DMS 273 treated with DMSO at 0.1 percent for 48 hours (cell line): ENCODE results near the gene UNC5A.

ENCODE experiments used
- DNase-seq: peaks from one replicate; lab custom pipeline; 2025; lab: John Stamatoyannopoulos, UW

Gene UNC5A

DNA sequence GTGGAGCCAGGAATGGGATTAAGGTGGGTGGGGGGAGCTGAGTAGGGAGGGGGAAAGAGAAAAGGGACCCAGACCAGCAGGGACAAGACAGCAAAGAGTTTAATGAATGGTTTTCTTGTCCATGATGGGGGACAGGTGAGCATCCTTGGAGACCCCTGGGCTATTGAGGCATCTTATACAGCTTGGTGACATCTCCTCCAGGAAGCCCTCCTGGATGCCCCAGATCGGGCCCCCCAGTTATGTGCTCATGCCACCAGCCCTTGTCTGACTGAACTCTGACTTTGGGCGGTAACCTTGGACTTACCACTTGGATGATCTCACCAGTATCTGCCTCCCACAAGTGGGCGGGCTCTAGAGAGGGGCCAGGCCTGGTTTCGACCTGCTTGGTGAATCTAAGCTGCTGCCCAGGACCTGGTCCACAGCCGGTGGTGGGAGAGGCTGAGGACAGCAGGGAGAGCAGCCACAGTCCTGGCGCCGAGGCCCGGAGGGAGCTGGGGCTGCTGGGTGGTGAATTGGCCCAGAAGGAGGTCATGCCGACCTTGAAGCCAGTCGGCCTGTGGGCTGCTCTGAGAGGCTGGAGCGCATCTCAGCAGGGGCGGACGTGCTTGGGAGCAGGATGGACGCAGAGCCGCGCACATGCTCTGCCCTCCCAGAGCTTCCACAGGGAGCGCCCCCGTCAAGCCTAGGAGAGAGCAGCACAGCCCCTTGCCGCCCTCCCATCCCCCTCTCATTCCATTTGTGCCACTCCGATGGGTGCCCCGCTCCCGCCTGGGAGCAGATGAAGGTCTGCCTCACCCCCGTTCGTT lies 36.2 kb downstream of the UNC5A start:
- DNase-seq = no peak

DNA sequence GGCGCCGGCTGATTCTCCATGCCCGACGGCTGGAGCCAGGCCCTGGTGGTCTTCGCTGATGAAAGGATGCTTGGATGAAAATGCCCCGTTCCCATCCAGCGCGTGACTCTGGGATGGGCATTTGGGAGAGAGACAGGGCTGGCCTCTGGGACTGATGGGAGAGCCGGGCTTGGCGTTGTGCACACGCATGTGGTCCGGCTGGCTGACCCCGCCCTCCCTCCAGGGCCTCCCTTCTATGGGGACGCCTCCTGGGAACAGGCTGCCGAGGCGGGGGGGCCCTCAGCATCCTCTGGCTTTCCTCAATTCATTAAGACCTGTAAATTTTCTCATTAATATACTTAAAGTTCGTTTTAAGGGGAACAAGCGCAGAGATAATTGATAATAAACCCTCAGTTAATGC lies 36.8 kb downstream of the UNC5A start:
- no peak for DNase-seq

- no peak for DNase-seq
Observed at GRCh38 chr5:176847726-176848290, 37.4 kb downstream of the UNC5A start.

GRCh38 chr5:176848651-176849050 lies 38.3 kb downstream of the UNC5A start:
- no peak for DNase-seq

- DNase-seq = no peak
Observed at GRCh38 chr5:176849611-176850227, 39.4 kb downstream of the UNC5A start.

DNA sequence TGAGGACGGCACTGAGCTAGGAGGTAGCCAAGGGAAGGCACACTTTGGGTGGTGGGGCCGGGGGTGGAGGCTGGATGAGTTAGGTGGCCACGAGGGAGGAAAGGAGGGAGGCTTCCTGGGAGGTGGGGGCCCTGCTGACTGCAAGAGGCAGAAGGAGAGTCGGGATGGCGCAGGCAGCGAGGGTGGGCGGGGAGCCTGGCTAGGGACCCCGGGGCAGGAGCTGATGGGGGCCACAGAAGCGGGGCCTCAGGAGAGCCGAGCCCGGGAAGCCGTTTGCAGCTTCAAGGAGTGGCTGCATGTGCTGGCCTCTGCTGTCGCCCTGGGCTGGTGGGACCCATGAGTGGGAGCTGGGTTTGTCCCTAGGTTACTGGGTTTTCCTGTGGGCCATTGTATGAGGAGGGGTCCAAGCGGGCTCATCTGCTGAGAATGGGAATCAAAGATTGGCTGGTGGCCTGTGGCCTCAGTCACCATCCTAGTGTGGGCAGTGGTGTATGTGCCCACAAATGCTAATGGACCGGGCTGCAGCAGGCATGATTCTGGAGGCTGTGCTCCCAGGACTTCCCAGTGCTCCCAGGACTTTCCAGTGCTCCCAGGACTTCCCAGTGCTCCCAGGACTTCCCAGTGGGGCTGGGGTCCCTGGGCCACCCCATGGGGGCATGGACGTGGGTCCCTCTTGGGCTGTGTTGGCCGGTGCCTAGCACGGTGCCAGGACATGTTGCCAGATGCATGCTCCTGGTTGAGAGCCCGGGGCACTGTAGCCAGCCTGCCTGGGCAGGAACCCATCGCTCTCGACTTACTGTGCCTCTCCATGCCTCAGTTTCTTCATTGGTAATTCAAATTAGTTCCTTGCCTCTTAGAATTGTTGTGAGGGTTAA lies 40.2 kb downstream of the UNC5A start:
- no peak for DNase-seq

DNA sequence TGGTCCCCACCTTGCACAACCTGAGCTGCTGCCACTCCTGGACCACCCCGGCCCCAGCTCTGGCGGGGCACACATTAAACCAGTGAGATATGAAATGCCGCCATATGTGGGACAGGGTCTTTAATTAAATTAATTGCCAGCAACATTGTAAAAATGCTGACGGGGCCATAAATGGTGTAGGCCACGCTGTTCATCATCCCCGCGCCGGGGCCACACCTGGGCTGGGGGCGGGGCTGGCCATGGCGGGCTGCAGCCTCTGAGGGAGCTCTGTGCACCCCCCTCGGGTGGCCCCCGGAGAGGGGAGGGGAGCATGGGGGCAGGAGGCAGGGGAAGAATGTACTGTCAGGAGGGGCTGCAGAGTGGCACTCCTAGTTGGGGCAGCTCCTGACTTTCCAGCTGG lies 41.0 kb downstream of the UNC5A start:
- no peak for DNase-seq

GRCh38 chr5:176851871-176852658 lies 41.7 kb downstream of the UNC5A start:
- DNase-seq = no peak

DNA sequence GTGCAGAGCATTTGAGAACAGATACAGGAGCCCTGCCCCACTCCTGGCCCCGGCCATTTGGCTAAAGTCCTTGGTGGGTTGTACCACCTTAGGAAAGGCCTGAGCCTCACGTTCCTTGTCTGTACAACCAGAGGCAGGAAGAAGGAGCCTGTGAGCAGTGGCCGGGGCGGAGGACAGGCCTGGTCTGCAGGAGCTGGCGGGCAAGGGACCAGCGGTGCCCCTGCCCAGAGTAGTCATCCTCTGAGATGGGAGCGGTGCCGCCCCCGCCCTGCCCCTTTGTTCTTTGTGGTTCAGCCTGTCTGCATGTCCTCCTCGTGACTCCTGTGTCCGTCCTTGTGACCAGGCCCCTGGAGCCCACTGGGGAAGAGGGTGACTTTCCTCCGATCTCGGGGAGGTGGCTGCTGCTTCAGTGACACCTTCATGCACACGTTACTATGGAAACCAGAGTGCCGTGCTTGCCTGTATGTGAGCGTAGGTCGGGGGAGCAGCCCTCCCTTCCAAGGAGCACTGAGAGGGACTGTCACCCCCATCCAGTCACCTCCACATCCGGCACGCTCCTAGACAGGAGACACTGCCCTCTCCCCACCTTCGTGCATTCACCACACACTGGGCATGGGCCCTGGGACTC lies 42.9 kb downstream of the UNC5A start:
- DNase-seq = no peak

DNA sequence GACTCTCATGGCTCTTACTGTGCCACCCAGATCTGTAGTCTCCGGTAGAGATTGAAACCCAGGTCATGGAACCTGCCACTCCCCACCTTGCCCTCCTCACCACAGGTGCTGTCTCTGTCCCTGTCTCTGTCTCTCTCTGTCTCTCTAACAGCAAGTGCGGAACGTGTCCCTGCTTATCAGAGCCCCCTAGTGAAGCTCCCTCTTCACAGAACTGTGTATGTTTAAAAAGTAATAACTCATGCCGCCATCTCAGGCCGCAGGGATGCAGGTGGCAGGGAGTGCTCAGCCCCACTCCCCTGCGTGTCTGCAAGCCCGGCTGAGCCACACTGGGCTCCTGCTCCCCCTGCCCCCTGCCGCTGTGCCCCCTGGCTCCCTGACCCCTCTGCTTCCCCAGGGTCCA lies 43.8 kb downstream of the UNC5A start:
- DNase-seq = no peak

DNA sequence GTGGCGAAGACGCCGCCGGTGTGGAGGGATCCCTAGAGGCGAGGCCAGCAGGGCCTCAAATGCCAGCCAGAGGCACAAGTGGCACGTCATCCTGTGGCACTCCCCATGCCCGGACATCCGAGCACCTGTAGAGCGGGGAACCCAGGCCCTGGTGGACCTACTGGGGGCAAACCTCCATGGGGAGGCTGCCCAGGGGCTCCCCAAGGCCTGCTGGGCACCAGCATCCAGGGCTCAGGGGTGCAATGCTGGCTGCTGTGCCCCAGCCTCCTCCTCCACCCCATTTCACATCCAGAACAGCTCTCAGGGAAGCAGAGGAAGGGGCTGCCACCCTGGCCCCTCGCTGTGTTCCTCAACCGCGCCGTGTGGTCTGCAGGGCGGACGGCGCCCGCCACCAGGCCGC lies 45.2 kb downstream of the UNC5A start:
- DNase-seq = no peak

DNA sequence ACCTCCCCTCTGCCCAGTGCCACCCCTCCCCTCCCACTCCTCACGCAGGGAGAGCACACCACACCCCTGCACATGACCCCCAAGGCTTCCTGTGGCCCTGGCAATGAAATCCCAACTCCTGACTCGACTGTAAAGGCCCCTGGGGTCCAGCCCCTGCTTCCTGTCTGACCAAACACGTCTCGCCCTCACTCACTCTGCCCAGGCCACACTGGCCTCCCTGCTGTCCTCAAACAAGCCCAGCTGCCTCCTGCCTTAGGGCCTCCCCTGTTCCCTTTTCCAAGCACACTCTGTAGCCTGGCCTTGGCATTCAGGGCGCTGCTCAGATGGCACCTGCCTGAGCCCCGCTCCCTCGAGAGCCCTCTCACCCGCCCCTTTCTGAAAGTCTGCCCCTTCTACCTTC lies 46.4 kb downstream of the UNC5A start:
- no peak for DNase-seq

GRCh38 chr5:176857216-176857893 lies 47.0 kb downstream of the UNC5A start:
- DNase-seq = no peak

- no peak for DNase-seq
Observed at GRCh38 chr5:176857894-176858273, 47.5 kb downstream of the UNC5A start.

DNA sequence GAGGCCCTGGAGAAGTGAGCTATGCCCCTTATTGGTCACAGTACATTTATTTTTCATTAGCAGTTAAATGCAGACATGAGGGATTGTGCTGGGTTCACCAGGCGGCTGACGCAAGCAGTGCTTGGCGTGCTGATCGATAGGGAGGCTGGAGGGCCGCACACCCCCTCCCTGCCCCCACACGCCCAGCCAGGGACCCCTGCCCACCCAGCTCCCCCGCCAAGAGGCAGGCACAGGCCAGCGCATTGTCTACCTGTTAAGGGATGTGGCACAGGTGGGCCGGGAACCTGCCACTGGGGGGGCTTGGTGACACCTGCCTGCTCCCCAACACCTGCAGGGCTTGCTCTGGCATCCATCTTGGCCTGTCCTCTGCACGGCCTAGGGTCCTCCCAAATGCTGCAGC lies 49.6 kb downstream of the UNC5A start:
- DNase-seq = no peak

DNA sequence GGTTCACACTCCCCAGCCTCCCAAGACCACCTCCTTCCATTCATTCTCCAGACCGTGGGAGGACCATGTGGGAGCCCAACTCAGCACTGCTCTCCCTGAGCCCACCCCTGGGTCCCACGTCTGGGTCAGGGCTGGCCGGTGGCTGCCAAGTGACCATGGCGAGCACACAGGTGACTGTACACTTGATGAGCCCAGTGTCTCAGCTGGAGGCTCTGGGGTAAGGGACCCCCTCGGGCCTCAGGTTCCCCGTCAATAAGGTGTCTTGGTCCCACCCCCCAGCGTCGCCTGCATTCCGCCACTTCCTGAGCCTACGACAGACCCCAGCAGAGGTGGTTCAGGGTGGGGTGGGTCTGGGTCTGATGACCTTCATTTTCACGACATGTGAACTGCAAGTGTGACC lies 50.0 kb downstream of the UNC5A start:
- DNase-seq = no peak

DNA sequence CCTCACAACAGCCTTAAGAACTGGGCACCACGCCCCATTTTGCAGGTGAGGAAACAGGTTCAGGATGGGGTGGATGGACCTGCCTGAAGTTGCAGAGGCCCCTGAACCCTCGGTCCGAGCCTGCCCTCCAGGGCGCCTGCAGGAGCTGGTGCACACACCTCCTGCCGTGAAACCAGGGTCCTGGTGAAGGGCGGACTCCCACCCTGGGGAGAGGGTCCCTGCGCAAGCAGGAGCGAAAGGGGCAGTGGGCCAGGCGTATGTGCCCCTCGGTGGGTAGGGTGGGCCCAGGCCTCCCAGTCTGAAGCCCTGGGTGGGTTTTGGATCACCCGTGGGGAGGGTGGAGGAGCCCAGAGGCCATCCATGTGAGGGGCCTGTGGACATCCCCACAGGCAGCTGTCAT lies 50.9 kb downstream of the UNC5A start:
- DNase-seq = no peak

- no peak for DNase-seq
Observed at GRCh38 chr5:176862330-176862995, 52.1 kb downstream of the UNC5A start.

DNA sequence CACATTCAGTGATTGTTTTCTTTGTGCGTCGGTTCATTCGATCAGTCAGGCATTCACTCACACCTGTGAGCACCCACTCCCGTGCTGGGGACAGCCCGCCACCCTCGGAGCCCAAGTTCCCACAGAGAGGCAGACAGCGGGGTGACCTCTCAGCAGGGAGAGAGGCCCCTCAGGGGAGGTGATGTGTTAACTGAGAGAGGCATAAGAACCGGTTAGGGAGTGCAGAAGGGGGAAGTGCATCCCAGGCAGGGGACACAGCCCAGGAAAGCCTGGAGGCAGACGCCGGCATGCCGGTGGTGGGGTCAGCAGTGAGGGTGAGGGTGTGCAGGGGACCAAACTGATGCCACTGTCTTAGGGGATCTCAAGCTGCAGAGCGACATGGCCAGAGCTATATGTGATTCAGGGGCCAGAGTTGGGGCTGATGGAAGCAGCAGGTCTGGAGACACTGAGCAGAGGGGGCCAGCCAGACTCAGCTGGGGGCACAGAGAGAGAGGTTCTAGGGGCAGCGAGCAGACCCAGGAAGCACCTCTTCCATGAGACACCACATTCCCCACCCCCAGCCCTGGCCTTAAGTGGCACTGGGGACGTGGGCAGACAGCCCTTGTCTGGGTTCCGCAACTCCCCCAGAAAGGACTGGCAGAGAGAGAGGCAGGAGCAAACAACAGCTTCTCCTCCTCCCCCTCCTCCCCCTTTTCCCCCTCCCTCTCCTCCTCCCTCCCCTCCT lies 52.8 kb downstream of the UNC5A start:
- no peak for DNase-seq

DNA sequence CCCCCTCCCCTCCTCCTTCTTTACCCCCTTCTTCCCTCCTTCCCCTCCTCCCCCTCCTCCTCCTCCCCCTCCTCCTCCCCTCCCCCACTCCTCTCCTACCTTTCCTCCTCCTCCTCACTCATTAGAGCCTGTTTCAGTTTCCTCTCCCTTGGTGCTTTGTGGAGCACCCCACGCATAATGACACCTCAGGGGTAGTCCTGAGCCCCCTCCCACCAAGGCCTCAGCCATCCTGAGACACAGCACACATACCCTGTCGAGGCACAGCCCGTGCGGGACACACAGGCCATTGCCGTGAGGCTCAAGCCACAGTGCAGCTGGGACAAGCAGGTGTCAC lies 53.4 kb downstream of the UNC5A start:
- DNase-seq = no peak
